GM18502 (cell line): ENCODE results near the gene DOCK9.

Experiments
- ATAC-seq: cut with Tn5 transposase; IDR thresholded peaks from one replicate; pipeline ENCODE4 v1.9.1; 2021; ENCODE audit warnings: mild to moderate bottlenecking; ENCODE audit not compliant: unreplicated experiment, poor library complexity

DOCK9 gene

DNA sequence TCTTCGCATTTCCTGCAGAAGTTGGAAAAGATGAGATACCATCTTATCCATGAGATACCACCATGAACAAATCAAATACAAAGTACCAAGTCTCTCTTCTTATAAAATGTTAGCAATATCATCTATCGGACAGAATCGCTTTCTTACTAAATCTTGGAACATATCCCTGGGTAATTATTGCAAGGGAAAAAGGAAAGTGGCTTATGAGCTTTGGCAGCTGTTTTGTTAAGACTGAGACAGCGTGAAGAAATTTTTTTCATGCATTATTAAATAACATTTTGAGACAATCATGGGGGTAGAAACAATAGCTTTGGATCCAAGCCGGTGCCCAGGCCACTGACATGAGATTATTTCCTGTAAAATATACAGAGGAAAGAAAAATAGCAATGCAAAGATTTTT, 84.5 kb downstream of the DOCK9 start:
- ATAC-seq: no peak

DNA sequence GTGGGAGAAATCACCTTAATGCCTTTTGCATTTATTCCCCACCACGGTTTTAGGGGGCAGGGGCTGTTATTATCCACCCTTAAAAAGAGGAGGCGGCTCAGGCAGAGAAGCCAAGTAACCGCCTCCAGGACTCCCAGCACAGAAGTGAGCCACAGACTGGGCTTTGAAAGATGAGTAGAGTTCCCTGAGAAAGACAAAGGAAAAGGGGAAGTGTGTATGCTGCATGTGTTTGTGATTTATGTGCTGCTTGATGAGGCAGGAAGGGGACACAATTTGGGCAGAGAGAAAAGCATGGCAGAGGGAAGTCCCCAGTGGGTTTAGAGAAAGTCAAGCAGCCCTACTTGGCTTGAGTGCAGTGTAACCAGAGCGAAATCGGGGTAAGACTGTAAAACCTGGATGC, 85.0 kb downstream of the DOCK9 start:
- no peak for ATAC-seq

DNA sequence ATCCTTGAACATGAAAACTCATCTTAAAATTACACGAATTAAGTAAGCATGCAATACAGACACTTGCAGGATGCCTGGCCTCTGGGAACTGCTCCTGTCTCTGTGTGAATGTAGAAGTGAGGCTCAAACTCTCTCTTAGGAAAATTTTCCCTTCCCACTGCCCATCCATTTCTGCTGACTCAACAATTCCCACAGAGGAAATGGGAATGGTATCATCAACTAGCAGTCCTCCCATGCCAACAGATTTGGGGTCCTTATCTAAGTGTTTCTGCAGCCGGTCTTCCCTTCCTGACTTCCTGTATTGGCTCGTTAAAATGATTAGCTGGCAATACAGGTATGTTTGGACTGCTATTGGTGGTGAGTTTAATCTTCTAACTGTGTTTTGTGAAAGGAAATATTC, 85.8 kb downstream of the DOCK9 start:
- no peak for ATAC-seq

DNA sequence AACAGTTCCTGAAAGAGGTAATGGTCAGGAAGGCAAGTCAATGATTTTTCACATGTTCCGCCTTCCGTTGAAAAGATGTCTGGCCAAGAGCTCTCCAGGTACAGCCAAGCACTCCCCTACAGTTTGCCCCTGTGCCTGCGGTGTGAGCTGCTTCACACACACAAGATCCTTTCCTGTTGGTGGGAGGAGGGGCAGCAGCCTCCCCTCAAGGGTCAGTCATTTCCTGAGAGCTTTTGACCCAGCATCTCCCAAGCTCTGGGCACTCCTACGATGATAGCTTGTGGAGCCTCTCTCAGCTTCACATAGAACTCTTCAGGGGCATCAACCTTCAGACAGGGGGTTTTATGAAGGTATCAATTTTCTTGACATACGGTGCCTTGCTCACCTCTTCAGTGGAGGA, 86.9 kb downstream of the DOCK9 start:
- ATAC-seq: no peak

DNA sequence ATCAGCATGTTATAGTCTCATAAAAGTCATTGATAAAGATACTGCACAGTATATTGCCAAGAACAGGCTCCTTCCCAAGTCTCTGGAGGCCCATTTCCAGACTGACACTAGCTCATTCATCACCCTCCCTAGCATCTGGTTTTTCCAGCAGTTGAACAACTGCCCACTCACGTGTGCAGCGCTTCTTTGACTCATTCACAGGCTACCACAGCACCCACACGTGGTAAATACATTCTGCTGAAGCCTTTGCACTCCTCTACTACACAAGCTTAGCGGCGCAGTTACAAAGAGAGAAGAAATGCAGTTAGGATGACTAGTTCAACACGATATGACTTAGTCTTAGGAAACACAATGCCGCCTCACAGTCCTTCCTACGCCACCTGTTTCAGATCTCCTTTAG, 87.7 kb downstream of the DOCK9 start:
- ATAC-seq: no peak

DNA sequence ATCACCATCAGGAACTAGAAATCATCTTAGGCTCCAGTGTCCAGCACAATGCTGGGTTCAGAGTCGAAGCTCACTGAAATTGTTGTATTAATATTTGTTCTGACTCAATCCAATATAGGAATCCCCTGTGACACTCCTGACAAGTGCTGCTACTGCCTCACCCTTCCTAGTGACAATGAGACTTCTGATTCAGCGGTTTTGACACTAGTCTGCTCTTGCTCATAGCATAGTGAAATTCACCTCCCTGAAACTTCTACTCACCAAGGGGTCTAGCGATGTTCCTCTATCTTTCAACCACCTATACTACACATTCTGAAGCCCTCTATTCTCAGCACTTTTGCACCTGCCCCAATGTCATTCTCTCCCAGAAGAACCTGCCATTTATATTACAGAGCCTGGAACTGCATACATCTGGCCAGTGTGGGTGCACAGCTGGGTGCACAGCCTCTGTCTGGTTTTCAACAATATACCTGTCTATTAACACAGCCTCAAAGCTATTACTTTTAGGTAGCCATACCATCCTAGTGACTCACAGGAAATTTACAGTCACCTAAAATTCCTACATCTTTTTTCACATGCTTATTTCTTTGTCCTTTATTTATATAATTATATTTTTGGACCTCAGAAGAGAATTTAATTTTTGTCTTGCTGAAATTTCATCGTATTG, 88.3 kb downstream of the DOCK9 start:
- ATAC-seq: no peak

DNA sequence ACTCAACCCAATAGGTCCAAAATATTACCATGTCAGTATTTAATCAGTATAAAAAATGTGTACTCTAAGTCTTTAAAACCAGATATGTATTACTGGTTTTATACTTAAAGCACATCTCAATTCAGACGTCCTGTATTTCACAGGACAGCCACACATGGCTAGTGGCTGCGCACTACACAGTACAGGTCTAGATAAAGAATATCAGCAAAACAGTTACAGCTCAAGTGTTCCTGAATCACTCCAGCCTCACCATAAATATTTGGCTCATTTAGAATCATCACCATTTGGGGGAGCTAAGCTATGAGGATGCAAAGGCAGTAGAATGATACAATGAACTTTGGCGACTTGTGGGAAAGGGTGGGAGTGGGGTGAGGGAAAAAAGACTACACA, 89.0 kb downstream of the DOCK9 start:
- ATAC-seq: no peak

DNA sequence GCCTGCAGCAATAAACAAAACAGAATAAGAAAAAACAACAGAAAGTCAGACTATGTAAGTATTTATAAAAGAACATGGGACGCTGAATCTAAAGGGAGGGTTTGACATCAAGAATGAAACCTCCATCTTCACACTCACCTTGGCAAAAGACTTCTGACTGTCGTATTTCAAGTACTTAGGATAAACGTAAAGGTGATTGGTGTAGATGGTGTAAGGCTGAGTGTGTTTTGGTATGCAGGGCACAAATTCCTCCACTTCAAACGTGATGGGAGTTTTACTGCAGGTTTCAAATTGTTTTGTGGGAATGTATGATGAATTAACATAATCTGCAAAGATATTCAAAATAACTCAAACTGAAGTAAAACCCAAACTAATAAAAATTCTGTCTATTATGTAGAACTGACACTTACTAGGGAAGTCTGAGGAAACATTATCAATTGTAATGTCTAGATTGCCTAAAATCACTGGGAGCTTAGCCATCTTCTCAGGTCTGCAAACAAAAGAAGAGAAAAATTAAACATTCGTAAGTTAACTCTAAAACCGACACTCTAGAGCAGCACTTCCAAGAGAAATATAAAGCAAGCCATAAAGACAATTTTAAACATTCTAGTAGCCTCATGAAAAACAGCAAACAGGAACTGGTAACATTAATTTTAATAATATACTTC, 89.5 kb downstream of the DOCK9 start:
- no peak for ATAC-seq

DNA sequence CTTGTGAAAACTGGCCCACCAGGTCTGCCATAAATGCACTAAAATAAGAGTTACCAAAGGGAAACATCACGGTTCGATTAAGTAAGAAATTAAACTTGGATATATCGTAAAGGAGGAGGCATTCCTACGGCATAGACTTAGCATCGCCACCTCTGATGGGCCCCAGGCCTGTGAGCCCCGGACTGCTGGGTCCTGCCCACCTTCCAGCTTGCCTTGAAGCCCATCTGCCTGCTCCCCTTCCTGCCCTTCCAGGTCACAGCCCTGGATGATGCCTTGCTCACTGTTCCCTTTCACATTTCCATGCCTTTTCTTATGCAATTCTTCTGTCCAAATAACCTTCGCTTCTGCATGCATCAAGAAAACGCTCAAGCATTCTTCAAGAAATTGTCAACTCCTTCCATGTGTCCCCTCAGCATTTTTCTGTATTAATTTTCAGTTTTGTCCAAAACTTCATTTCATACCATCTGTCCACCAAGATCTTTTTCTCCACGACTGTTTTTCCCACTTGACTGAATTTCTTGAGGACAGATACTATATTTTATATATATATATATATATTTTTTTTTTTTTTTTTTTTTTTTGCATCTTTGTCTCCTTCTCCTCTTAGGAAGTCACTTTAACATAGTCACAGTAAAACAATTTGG, 91.2 kb downstream of the DOCK9 start:
- ATAC-seq: no peak

DNA sequence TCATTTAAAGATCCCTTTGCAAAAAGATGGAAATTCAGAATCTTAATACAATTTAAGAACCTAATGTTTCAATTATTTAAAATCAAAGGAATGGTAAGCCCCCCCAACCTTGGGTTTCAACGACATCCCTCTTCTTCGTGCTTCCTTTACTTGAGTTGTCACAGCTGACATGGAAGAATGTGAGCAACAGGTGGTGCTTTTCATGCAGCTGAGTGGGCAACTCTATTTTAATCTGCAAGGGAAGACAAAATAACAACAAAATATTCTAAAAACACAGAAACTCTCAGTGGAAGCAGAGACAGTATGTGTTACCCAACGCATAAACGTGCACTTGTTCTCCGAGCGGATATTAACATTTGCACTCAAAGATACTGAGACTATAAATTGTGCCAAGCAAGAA, 92.3 kb downstream of the DOCK9 start:
- no peak for ATAC-seq

DNA sequence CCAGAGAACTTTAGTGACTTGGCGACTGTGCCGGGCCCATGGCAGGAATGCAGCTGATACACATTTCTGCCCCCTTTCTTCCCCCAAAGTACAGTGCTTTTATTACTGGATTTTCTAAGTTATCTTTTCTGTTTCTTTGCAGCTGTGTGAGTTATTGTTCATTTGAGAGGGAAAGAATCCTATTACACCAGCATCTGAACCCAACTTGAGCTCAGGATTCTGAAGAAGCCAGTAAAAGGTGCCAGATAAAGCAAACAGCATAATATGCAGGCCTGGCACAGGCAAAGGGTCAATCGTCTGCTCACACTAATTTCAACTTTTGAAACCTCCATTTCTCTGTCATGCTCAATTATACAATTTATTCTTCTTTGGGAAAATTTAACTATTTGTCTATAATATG, 93.9 kb downstream of the DOCK9 start:
- ATAC-seq: no peak

DNA sequence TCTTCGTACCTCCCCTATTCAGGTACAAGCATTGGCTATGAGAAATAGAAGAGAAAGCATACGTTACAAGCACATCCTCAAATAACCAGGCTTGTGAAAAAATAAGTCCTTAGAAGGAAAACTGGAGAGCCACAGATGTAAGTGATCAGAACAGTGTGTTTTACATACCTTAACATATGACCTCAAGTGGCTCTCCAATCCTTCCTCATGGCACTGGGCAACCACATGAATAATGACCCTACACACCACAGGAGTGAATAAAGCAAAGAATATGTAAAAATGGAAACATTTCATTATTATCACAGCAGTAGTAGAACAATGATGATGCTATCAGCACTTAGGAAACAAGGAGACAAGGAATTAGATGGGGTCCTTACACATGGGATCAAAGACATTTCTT, 96.5 kb downstream of the DOCK9 start:
- no peak for ATAC-seq

DNA sequence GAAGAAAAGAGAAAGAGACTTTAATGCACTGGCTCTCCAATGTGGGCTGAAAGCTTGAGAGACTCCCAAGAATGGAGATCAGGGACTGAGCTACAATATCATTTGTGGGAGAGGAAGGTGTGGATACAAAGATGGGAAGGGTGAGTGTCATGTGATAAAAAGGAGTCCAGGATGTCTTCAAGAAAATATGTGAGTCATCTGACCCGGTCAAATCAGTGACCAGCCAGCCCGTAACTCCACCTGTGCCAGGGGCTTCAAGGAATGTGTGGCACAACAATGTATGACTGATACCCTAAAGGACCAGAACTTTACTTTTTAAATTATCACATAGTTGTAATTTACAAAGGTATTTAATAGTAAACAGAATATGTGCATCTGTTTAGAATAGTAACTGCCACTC, 97.2 kb downstream of the DOCK9 start:
- no peak for ATAC-seq

DNA sequence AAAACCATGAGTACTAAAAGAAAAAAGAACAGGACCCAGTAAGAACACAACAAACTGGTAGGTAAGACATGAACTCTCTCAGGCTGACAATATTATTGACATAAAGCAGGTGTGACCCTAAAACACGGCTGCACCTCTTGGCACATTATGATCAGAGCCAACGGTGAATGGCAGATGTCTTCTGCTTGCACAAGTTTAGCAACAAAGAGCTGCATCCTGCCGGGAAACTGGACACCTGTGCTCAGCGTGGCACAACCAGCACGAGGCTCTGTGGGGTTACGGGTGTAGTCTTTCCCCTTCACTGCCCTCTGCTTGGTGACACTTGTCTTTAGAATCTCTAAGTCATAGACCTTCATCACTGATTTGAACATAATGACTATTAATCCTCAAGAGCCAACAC, 97.9 kb downstream of the DOCK9 start:
- no peak for ATAC-seq

DNA sequence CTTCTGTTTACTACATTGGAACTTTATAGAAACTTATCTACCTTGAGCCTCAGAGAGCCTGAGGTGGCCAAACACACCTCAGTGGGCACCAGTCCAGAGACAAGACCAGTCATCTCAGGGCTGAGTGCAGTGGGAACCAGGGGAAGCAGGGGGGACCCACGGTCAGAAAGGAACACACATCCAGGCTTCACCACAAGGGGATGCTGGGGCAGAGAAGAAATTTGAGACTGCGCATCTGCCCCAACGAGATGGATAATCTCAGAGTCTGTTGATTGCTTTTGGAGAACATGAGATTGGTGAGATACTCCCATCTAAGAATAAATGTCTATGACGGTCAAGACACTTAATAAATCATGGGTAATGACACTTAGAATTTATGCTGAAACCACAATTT, 98.7 kb downstream of the DOCK9 start:
- no peak for ATAC-seq

DNA sequence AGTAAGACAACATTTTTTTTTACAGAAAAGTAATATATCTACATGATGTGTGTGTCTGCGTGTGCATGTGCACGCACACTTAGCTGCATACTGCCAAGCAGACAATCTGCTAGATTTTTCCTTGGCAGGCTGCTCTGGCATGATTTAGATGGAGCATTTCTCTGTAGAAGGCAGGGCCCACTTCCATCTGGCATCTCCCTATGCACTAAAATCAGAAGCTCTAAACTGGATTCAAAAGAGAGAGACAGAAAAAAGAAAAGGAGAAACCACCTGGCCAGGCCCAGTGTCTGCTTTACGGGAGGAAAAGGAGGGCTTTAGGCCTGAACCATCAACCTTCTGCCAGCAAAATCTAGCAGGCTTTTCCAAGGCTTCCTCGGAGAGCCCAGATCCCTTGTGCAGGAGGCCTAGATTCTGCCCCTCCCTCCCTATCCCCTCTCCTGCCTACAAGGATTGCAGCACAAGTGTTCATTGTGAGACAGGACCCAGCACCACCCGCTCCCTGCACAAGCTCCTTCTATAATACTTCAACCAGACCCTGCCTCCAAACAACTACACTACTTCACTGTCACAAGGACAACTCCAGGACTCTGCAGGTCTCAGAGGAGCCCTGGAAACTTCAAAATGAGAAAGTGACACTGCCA, 99.3 kb downstream of the DOCK9 start:
- ATAC-seq: no peak

DNA sequence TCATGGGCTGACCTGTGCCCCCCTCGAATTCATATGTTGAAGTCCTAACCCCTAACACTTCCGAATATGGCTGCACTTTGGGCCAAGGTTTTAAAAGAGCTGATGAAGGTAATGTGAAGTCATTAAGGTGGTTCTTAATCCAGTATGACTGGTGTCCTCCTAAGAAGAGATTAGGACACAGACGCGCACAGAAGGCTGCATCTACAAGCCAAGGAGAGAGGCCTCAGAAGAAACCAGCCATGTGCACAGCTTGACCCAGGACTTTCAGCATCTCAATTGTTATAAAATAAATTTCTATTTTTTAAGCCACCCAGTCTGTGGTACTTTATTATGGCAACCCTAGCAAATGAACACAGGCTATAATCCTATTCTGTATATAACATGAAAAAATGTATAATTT, 99.9 kb downstream of the DOCK9 start:
- ATAC-seq: no peak

DNA sequence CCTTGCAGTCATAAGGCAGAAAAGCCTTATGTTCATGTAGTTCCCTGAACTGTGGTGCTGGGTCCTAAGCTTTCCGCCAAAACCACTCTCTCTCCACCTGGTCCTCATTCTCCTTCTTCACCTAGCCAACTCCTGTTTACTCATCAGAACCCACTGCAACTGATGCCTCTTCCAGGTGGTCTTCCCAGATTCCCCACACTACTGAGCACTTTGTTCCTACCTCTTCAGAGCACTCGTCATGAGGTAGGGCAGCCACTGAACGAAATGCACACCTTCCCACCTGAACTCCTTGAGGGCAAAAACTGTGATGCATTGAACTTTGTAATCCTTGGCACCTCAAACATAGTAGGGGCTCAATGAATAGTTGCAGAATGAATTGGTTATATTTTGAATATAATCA, 100.4 kb downstream of the DOCK9 start:
- ATAC-seq: no peak

DNA sequence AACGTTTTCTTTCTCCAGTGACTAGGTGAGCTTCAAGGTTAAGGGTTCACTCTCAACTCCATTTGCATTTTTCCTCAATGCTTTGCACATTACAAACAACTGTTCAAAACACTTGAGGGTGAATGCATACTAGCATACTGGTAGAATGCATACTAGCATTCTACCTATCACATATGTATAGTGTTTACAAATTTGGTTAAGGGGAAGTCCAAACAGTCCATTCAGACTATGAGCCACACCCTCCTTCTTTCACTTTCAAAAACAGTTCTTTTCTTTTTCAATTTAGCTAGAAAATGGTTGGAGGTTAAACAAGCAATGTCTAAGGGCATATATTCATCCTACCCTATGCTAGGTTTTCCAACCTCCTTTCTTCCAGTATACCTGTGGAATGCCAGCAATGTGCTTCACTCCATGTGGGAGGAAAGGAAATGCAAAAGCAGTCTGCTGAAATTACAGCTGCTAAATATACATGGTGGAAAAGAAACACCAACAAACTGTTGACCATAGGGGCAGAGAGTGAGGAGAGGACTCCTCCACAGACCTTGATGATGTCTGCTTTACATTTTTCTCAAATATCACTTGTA, 102.6 kb downstream of the DOCK9 start:
- ATAC-seq: peak; percentile 91

DNA sequence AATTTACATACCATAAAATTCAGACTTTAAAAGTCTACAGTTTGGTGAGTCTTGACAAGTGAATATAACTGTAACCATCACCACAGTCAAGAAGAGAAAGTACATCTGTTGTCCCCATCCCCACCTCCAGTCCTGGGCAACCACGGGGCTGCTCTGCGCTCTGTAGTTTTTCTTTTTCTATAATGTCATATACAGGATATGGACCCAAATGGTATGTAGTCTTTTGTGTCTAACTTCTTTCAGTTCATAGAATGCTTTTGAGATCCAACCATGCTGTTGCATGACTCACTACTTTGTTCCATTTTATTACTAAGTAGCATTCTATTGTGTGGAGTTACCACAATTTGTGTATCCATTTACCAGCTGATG, 103.9 kb downstream of the DOCK9 start:
- ATAC-seq: no peak

DNA sequence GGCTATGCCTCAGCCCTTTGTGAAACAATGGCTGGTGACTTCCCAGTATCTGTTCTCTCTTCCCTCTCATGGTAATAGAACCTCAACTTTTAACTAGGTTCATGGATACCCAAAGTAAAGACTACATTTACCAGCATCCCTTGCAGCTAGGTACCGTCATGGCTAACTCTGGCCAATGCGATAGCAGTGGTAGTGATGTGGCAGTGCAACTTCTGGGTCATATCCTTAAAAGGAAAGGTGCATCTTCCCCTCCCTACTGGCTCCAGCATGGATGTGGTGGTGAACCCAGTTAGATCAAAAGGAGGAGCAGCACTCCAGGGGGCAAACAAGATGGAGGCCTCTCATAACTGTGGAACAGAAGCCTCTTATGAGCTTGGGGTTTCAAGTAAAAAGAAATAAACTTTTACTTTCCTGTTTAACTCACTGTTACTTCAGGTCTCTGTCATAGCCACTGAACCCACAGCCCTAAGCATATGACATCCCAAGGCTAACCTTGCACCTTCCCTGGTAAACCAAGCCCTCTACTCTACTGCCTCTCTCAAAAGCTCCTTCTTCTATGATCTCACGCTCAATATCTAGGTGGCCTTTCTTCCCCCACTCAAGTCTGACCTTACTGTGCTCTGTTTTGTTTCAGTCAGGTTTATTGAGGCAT, 104.4 kb downstream of the DOCK9 start:
- ATAC-seq: no peak
